Activated CD8-positive, alpha-beta memory T cell treated with anti-CD3 and anti-CD28 coated beads, Interleukin-2, amount 10 ng/mL, durations not matched to agents 7 days and 5 days (primary cell): ENCODE data around the gene HTR1E. TPM values are rescaled to one million over a fixed set of nuclear protein-coding genes. Genes with fewer than 3 reads are reported as not detected.

Experiments
- total RNA-seq, 2 experiments: library from RNA; stranded (reverse); gene quantifications; one replicate each; pipeline ENCODE4 v1.2.3, GENCODE V29; 2021

HTR1E gene
- total RNA-seq, 2 experiments from 2014 or later = not detected

Other genes starting within 250 kb of the HTR1E start
- not detected for gene CGA, start 157.6 kb downstream of the HTR1E start, total RNA-seq
- gene ZNF292, start 218.0 kb downstream of the HTR1E start, total RNA-seq = 10 to 100 TPM; 47.9 to 58.5 TPM